SIG-M5 (cell line): ENCODE data around the gene TRIM52.

Source experiments
- DNase-seq: peaks from one replicate; lab custom pipeline; 2025; lab: John Stamatoyannopoulos, UW

The TRIM52 gene

GRCh38 chr5:181258576-181258975 lies 2.4 kb downstream of the TRIM52 start:
- no peak for DNase-seq

DNA sequence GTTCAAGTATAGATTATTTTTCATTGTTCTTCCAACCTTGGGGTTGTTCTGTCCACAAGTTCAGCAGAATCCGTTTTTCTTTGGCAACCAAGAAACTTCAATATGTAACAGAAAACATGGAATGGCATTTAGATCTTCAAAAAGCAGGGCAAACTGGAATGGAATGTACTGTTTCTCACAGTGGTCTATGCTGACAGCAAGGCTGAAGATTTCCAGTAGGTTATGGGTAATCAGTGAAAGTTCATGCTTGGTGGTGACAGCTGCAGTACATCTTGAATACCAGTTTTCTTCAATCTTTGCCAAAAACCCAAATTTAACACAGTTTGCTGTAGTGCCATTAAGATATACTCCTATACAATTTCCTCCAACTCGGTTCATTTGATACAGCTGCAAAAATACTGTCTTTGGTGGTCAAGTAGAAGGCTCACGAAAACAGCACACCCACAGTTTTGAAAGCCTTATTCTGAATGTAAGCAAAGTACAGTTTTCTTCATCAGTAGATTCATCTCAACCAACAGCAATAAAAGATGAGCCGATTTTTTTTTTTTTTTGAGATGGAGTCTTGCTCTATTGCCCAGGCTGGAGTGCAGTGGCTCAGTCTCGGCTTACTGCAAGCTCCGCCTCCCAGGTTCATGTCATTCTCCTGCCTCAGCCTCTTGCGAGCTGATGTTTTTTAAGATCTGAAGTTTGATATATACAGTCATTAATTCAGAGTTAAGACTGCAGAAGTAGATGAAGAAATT lies 4.9 kb downstream of the TRIM52 start:
- DNase-seq: no peak

DNA sequence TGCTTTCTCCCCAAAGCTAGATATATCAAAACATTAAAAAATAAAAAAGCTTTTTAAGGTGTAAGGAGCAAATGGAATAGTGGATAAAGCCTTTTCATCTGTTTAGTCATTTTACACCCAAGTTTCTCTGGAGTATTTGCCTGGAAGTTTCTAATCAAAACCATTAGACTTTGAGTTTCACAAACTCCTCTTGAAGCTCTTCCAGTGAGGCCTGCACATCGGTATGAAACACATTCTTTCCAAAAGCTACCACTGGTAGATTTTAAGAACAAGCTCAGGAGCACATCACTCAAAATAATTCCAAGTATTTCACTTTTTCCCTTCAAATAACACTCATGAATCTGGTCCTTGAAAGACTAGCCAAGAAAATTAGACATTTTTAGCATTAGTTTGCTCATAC lies 5.7 kb downstream of the TRIM52 start:
- DNase-seq: no peak

DNA sequence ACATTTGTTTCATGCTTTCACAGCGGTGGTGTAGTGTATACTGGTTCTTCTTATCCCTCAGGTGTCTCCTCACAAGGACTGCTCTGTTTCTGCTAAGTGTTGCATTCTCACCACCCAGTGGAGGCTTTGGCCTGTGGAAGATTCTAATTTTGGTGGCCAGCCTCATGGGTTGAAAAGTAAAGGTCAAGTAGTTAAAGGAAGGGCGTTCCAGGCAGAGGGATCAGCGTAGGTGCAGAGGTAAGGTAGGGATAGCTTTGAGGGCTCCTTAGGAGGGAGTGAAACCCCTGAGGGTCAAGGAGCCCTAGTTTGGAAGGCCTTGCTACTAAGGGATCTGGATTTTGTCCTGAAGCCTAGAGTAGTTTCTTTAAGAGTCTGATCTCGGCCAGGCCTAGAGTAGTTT lies 12.7 kb downstream of the TRIM52 start:
- no peak for DNase-seq

- DNase-seq: no peak
Observed at GRCh38 chr5:181246276-181247049, 14.5 kb downstream of the TRIM52 start.

DNA sequence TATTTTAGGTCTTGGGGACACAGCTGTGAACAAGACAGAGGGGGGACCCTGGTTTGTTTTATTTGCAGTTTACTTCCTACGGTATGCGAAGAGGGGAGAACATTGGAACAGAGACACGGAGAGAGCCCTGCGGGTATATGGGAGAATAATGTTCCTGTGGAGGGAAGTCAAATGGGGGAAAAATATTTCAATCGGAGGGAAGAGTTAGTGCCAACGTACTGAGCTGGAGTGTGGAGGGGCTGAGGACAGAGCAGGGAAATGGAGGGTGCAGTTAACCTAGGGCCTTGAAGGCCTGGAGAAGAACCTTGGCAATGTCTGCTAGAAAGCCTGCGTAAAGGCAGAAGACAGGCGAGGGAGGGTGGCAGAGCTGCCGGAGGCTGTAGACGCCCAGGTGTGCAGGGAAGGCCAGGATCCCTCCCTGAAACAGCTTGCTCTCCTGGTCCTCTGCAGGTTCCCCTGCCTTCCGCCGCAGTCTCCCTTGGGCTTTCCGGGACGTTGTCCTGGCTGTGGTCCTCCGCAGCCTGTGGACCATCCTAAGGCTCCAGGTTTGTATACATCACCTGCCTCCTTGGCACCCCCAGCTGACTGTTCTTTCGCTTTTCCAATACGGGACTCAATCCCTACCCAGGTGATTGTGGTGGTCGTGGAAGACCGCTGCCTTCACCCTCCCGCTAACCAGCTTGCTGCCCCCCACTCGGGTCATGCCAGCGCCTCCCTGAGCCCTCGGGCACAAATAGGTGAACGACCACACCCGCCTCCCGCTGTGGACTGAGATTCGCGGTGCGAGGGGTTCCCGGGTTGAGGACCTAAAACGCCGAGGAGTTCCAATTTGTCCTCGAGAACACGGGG lies 15.3 kb downstream of the TRIM52 start:
- DNase-seq: no peak

- no peak for DNase-seq
Observed at GRCh38 chr5:181243564-181244343, 17.2 kb downstream of the TRIM52 start, which contains the start of gene RACK1. Gene RACK1 (minus strand): TSS chr5:181243906. CDS start chr5:181243800, 106 bp downstream.

GRCh38 chr5:181243018-181243563 lies 17.9 kb downstream of the TRIM52 start:
- no peak for DNase-seq

- no peak for DNase-seq
Observed at GRCh38 chr5:181242031-181242451, 18.9 kb downstream of the TRIM52 start.

GRCh38 chr5:181241393-181241975 lies 19.5 kb downstream of the TRIM52 start:
- DNase-seq: no peak

DNA sequence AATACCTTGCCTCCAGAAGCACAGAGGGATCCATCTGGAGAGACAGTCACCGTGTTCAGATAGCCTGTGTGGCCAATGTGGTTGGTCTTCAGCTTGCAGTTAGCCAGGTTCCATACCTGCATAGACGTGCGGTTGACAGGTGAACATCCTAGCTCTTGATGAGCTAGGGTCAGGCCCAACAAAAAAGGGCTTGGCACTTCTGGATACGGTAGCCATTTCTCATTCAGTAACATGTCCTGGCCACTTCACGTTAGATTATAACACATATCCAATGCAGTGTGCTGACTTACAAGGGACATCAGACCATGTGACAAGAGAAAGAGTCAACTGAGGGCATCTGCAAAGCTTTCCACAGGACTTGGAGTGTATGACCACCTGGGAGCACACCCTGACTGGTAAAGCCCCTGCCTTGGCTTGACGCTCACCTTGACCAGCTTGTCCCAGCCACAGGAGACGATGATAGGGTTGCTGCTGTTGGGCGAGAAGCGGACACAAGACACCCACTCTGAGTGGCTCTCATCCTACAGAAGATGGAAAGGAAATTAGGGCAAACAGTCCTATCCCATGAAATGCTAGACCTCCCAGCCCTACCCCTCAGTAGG lies 21.8 kb downstream of the TRIM52 start:
- DNase-seq: no peak

- no peak for DNase-seq
Observed at GRCh38 chr5:181237729-181238385, 23.1 kb downstream of the TRIM52 start.

- DNase-seq: no peak
Observed at GRCh38 chr5:181236954-181237641, 23.8 kb downstream of the TRIM52 start.

- DNase-seq: no peak
Observed at GRCh38 chr5:181236471-181236870, 24.5 kb downstream of the TRIM52 start.

GRCh38 chr5:181235689-181236366 lies 25.1 kb downstream of the TRIM52 start:
- no peak for DNase-seq

- no peak for DNase-seq
Observed at GRCh38 chr5:181235323-181235688, 25.6 kb downstream of the TRIM52 start.

DNA sequence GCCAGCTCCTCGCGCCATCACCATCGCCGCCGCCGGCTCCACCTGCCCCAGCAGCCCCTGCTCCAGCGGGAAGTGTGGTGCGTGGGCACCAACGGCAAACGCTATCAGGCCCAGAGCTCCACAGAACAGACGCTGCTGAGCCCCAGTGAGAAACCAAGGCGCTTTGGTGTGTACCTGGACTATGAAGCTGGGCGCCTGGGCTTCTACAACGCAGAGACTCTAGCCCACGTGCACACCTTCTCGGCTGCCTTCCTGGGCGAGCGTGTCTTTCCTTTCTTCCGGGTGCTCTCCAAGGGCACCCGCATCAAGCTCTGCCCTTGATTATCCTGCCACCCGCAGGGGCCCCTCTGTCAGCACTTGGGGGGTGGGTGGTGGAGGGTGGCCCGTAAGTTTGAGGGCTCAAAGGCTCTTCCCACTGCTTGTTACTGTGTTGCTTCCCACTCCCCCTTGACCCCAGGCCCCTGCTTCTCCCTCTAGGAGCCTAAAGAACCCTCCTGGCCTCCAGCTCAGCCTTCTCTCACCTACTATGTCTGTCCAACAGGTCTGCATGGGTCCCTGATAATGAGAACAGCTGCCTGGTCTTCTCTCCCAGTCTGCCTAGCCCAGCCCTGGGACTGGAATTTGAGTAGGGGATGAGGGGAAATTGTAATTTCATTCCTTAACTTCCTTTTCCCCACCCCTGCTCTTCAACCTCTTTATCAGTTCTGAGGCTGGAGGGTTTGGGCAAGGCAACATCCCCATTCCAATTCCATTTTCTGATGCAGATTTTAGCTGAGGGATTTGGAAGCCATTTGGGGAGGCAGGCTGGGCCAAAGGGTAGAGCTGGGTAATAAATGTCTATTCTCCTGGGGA lies 26.3 kb downstream of the TRIM52 start:
- DNase-seq: no peak
